Stimulated activated CD8-positive, alpha-beta memory T cell treated with anti-CD3 and anti-CD28 coated beads, Interleukin-12 subunit alpha, Interleukin-12 subunit beta, amount 100 ng/mL, for 24 hours (primary cell): ENCODE measurements around the gene CXCR2.
"Not testable (repeated sequence)": the region's sequence is repeated elsewhere in the genome, so short reads cannot be mapped to it uniquely, and the experiment has no call there.

ENCODE experiments used
- DNase-seq: peaks from one replicate; pipeline ENCODE4 v3.0.0-alpha.2; 2020; ENCODE audit errors: extremely low read depth

The CXCR2 gene

GRCh38 chr2:218125626-218126080 lies at the start of gene CXCR2:
Gene CXCR2, plus strand, starts transcription at chr2:218126028. Its CDS starts 8,774 bp downstream, at chr2:218134802.
- DNase-seq, result no peak

GRCh38 chr2:218077464-218078216 lies 48.2 kb upstream of the CXCR2 start:
- no peak for DNase-seq

- no peak for DNase-seq
Measured at GRCh38 chr2:218079943-218080913, 45.6 kb upstream of the CXCR2 start.

GRCh38 chr2:218081063-218081462 lies 44.8 kb upstream of the CXCR2 start:
- DNase-seq, result no peak

GRCh38 chr2:218081695-218082094 lies 44.1 kb upstream of the CXCR2 start:
- no peak for DNase-seq

- DNase-seq, result no peak
Measured at GRCh38 chr2:218082586-218083351, 43.1 kb upstream of the CXCR2 start.

GRCh38 chr2:218083352-218083676 lies 42.5 kb upstream of the CXCR2 start:
- DNase-seq, result no peak

GRCh38 chr2:218086478-218086877 lies 39.4 kb upstream of the CXCR2 start:
- no peak for DNase-seq

GRCh38 chr2:218089259-218089658 lies 36.6 kb upstream of the CXCR2 start:
- DNase-seq, result no peak

GRCh38 chr2:218091746-218092145 lies 34.1 kb upstream of the CXCR2 start:
- DNase-seq, result no peak

GRCh38 chr2:218093879-218094278 lies 31.9 kb upstream of the CXCR2 start:
- DNase-seq, result no peak

GRCh38 chr2:218095853-218096252 lies 30.0 kb upstream of the CXCR2 start:
- no peak for DNase-seq

GRCh38 chr2:218097975-218098374 lies 27.9 kb upstream of the CXCR2 start:
- no peak for DNase-seq

- not testable (repeated sequence) for DNase-seq
Measured at GRCh38 chr2:218108834-218109233, 17.0 kb upstream of the CXCR2 start.

GRCh38 chr2:218121789-218122188 lies 4.0 kb upstream of the CXCR2 start:
- DNase-seq, result not testable (repeated sequence)

GRCh38 chr2:218122286-218122685 lies 3.5 kb upstream of the CXCR2 start:
- not testable (repeated sequence) for DNase-seq

GRCh38 chr2:218123986-218124385 lies 1.8 kb upstream of the CXCR2 start:
- DNase-seq, result no peak

GRCh38 chr2:218125095-218125494 lies 733 bp upstream of the CXCR2 start:
- DNase-seq, result no peak

- no peak for DNase-seq
Measured at GRCh38 chr2:218127929-218128455, 2.2 kb downstream of the CXCR2 start.

- no peak for DNase-seq
Measured at GRCh38 chr2:218128781-218129457, 3.1 kb downstream of the CXCR2 start.

GRCh38 chr2:218129458-218130135 lies 3.8 kb downstream of the CXCR2 start:
- no peak for DNase-seq
